Inferior parietal cortex (tissue), 1 donor: Measurements from ENCODE around the gene RNF19B.
A peak's percentile ranks its signal among the peaks of the same experiment; 100 is the strongest.
"Not testable (repeated sequence)": the region's sequence is repeated elsewhere in the genome, so short reads cannot be mapped to it uniquely, and the experiment has no call there.

Experiments used
- DNase-seq: peaks from one replicate; pipeline ENCODE4 v3.0.0-alpha.2; 2016; ENCODE audit errors: extremely low spot score

The RNF19B gene

GRCh38 chr1:32992489-32993323 lies 28.1 kb upstream of the RNF19B start:
- DNase-seq: no peak

GRCh38 chr1:32991819-32992488 lies 27.3 kb upstream of the RNF19B start:
- no peak for DNase-seq

- DNase-seq: no peak
Measured at GRCh38 chr1:32991386-32991785, 26.8 kb upstream of the RNF19B start.

- DNase-seq: no peak
Measured at GRCh38 chr1:32990887-32991286, 26.3 kb upstream of the RNF19B start.

GRCh38 chr1:32989160-32990050 lies 24.8 kb upstream of the RNF19B start:
- no peak for DNase-seq

GRCh38 chr1:32988665-32989064 lies 24.1 kb upstream of the RNF19B start:
- no peak for DNase-seq

GRCh38 chr1:32985226-32985625 lies 20.6 kb upstream of the RNF19B start:
- no peak for DNase-seq

- DNase-seq: no peak
Measured at GRCh38 chr1:32984455-32985171, 20.0 kb upstream of the RNF19B start.

GRCh38 chr1:32984090-32984454 lies 19.5 kb upstream of the RNF19B start:
- DNase-seq: no peak

- no peak for DNase-seq
Measured at GRCh38 chr1:32983020-32983419, 18.4 kb upstream of the RNF19B start.

GRCh38 chr1:32981003-32981901 lies 16.6 kb upstream of the RNF19B start:
- no peak for DNase-seq

- DNase-seq: no peak
Measured at GRCh38 chr1:32980080-32980479, 15.5 kb upstream of the RNF19B start.

GRCh38 chr1:32978854-32979253 lies 14.2 kb upstream of the RNF19B start:
- no peak for DNase-seq

GRCh38 chr1:32977546-32978087 lies 13.0 kb upstream of the RNF19B start:
- no peak for DNase-seq

- not testable (repeated sequence) for DNase-seq
Measured at GRCh38 chr1:32975055-32975454, 10.4 kb upstream of the RNF19B start.

GRCh38 chr1:32973458-32973857 lies 8.8 kb upstream of the RNF19B start:
- not testable (repeated sequence) for DNase-seq

GRCh38 chr1:32972814-32973428 lies 8.3 kb upstream of the RNF19B start:
- peak; percentile 65 for DNase-seq

GRCh38 chr1:32971576-32971975 lies 7.0 kb upstream of the RNF19B start:
- DNase-seq: no peak

GRCh38 chr1:32971156-32971555 lies 6.5 kb upstream of the RNF19B start:
- no peak for DNase-seq

- DNase-seq: no peak
Measured at GRCh38 chr1:32969566-32969965, 5.0 kb upstream of the RNF19B start.
